HepG2 (cell line): Measurements from ENCODE around the gene CCT7. TPM values are rescaled to one million over a fixed set of nuclear protein-coding genes. Genes with fewer than 3 reads are reported as not detected.

Source experiments
- ATAC-seq: fragments of 200-7000 bp; cut with Tn5 transposase; 3 replicates; pipeline ENCODE4 v1.9.1; 2020; ENCODE audit warnings: mild to moderate bottlenecking, moderate library complexity
- BruUV-seq: library from RNA; stranded (reverse); fragments of 400-500 nt; replicated peaks from 2 replicates; lab custom pipeline; 2021; lab: Mats Ljungman, UMichigan
- CTCF ChIA-PET: fragments of 300-600 bp; formaldehyde crosslinking; extraction: SDS; loops from one replicate; lab custom pipeline; 2021; ENCODE audit warnings: low total read pairs, inconsistent platforms, low intra/inter-chr PET ratio; lab: Yijun Ruan, JAX
- POLR2A ChIA-PET: fragments of 350-600 bp; sonication (Branson Sonifier 250); formaldehyde crosslinking; loops from one replicate; lab custom pipeline; 2020; ENCODE audit warnings: antibody characterized with exemption, inconsistent platforms; lab: Yijun Ruan, JAX
- DNase-seq: peaks from one replicate; pipeline ENCODE4 v3.0.0-alpha.2; 2015; ENCODE audit warnings: low spot score
- FAIRE-seq: peaks from 3 replicates; lab custom pipeline; 2011; peaks lifted over from hg19 to GRCh38; lab: Jason Lieb, UNC
- H2AFZ ChIP-seq: one replicate; pipeline ENCODE4 v1.6.1; 2011; ENCODE audit warnings: low read length, inconsistent platforms
- H3K27ac ChIP-seq: fragments of 300-600 bp; 3 replicates; pipeline ENCODE4 v1.8.0; 2011; ENCODE audit warnings: mixed run types, mild to moderate bottlenecking, mixed read lengths, low read length, inconsistent platforms; ENCODE audit not compliant: insufficient read depth; ENCODE audit errors: extremely low read length
- H3K27me3 ChIP-seq, 2 experiments: fragments of 200-600 bp in 1 of 2; 2 replicates in 1 of 2; 3 replicates in 1 of 2; pipeline versions ENCODE4 v1.6.0 to v1.8.0; 2011; ENCODE audit warnings: low read length in 2 of 2, mild to moderate bottlenecking in 2 of 2, moderate library complexity in 2 of 2, inconsistent platforms in 1 of 2; ENCODE audit not compliant: insufficient read depth in 2 of 2, control insufficient read depth in 1 of 2
- H3K36me3 ChIP-seq, 2 experiments: fragments of 200-600 bp in 1 of 2; replicated peaks in 1 of 2; 2 replicates in 1 of 2; 3 replicates in 1 of 2; pipeline versions ENCODE4 v1.5.1 to v1.8.0; 2011; ENCODE audit warnings: low read length in 2 of 2, inconsistent platforms in 1 of 2; ENCODE audit not compliant: insufficient read depth in 2 of 2, control insufficient read depth in 1 of 2
- H3K4me1 ChIP-seq: 2 replicates; pipeline ENCODE4 v1.5.1; 2012; ENCODE audit warnings: low read length, inconsistent platforms; ENCODE audit not compliant: insufficient read depth
- H3K4me2 ChIP-seq: 2 replicates; pipeline ENCODE4 v1.6.0; 2011; ENCODE audit warnings: low read depth, low read length, inconsistent platforms
- H3K4me3 ChIP-seq, 3 experiments: fragments of 200-600 bp in 1 of 3; sonication (generic), shearing (Covaris generic) in 1 of 3; replicated peaks in 1 of 3; 2 replicates each; pipeline ENCODE4 v1.5.1; 2011 to 2016; ENCODE audit warnings: low read length in 3 of 3, inconsistent platforms in 2 of 3, low read depth in 2 of 3, mild to moderate bottlenecking in 2 of 3, control low read depth in 1 of 3, mixed read lengths in 1 of 3; ENCODE audit not compliant: insufficient read depth in 1 of 3
- H3K79me2 ChIP-seq: one replicate; pipeline ENCODE4 v1.6.1; 2011; ENCODE audit warnings: low read length, inconsistent platforms; ENCODE audit not compliant: insufficient read depth
- H3K9ac ChIP-seq: 2 replicates; pipeline ENCODE4 v1.6.0; 2011; ENCODE audit warnings: mild to moderate bottlenecking, low read depth, low read length, inconsistent platforms; ENCODE audit not compliant: insufficient read depth
- H3K9me3 ChIP-seq: 2 replicates; pipeline ENCODE4 v1.5.1; 2012; ENCODE audit warnings: mild to moderate bottlenecking, low read length
- H4K20me1 ChIP-seq: 2 replicates; pipeline ENCODE4 v1.6.0; 2011; ENCODE audit warnings: inconsistent platforms, mild to moderate bottlenecking, low read length, moderate library complexity; ENCODE audit not compliant: insufficient read depth
- CREM ChIP-seq, 2 experiments: sonication (generic) in 1 of 2; formaldehyde crosslinking in 1 of 2; IDR thresholded peaks; 2 replicates each; pipeline versions ENCODE4 v1.4.0 to v1.6.1; 2016 to 2020; ENCODE audit warnings: antibody characterized with exemption in 1 of 2, mild to moderate bottlenecking in 1 of 2, missing genetic modification reagents in 1 of 2
- ETS1 ChIP-seq: sonication (generic); formaldehyde crosslinking; IDR thresholded peaks from 2 replicates; pipeline ENCODE4 v1.4.0; 2020; ENCODE audit warnings: missing genetic modification reagents
- ETV6 ChIP-seq: sonication (generic); formaldehyde crosslinking; conservative IDR thresholded peaks from 2 replicates; pipeline ENCODE4 v1.4.0; 2020; ENCODE audit warnings: missing genetic modification reagents
- GABPA ChIP-seq, 2 experiments: IDR thresholded peaks; 2 replicates each; pipeline ENCODE4 v1.6.1; 2011 to 2016; ENCODE audit warnings: low read depth in 2 of 2, low read length in 1 of 2, missing biosample characterization in 1 of 2, missing genetic modification characterization in 1 of 2
- MXI1 ChIP-seq: IDR thresholded peaks from 3 replicates; pipeline ENCODE4 v1.6.1; 2012; ENCODE audit warnings: low read depth, low read length, inconsistent platforms, borderline replicate concordance
- PHF21A ChIP-seq: sonication (generic); formaldehyde crosslinking; IDR thresholded peaks from 2 replicates; pipeline ENCODE4 v1.5.0; 2020; ENCODE audit warnings: mild to moderate bottlenecking, missing genetic modification reagents
- RFX1 ChIP-seq: fragments of 450-650 bp; IDR thresholded peaks from 2 replicates; pipeline ENCODE4 v1.6.1; 2017
- SALL1 ChIP-seq: sonication (generic); formaldehyde crosslinking; IDR thresholded peaks from 2 replicates; pipeline ENCODE4 v1.8.0; 2022; ENCODE audit warnings: mild to moderate bottlenecking, missing genetic modification reagents
- TFAP4 ChIP-seq: sonication (generic); IDR thresholded peaks from 2 replicates; pipeline ENCODE4 v1.6.1; 2016; ENCODE audit warnings: low read depth, borderline replicate concordance
- ZBTB14 ChIP-seq: sonication (generic); formaldehyde crosslinking; IDR thresholded peaks from 2 replicates; pipeline ENCODE4 v1.4.0; 2020; ENCODE audit warnings: missing genetic modification reagents
- ZBTB7A ChIP-seq: sonication (generic); formaldehyde crosslinking; IDR thresholded peaks from 2 replicates; pipeline ENCODE4 v1.8.0; 2022; ENCODE audit warnings: mild to moderate bottlenecking, missing genetic modification reagents
- ZFP90 ChIP-seq: sonication (generic); formaldehyde crosslinking; IDR thresholded peaks from 2 replicates; pipeline ENCODE4 v1.8.0; 2022; ENCODE audit warnings: missing genetic modification reagents, mild to moderate bottlenecking, inconsistent platforms, borderline replicate concordance
- ZNF12 ChIP-seq: sonication (generic); formaldehyde crosslinking; IDR thresholded peaks from 2 replicates; pipeline ENCODE4 v1.5.0; 2020; ENCODE audit warnings: missing genetic modification reagents
- ZNF567 ChIP-seq: sonication (generic); formaldehyde crosslinking; IDR thresholded peaks from 2 replicates; pipeline ENCODE4 v1.8.1; 2023; ENCODE audit warnings: mild to moderate bottlenecking, missing genetic modification reagents, borderline replicate concordance
- ZNF773 ChIP-seq: sonication (generic); formaldehyde crosslinking; IDR thresholded peaks from 2 replicates; pipeline ENCODE4 v1.4.0; 2020; ENCODE audit warnings: missing genetic modification reagents, borderline replicate concordance
- ZSCAN20 ChIP-seq: sonication (generic); formaldehyde crosslinking; IDR thresholded peaks from 2 replicates; pipeline ENCODE4 v1.4.0; 2020; ENCODE audit warnings: missing genetic modification reagents, mild to moderate bottlenecking, borderline replicate concordance
- in situ Hi-C: cut with HindIII; loops from 2 replicates; pipeline ENCODE4 v1.10.0; 2017; ENCODE audit warnings: low pct_unique_long_range_greater_than_20kb; ENCODE audit not compliant: extremely low pct_ligation_motif_present
- intact Hi-C: fragments of 100-400 bp; cut with micrococcal nuclease; formaldehyde crosslinking; loops from one replicate; pipeline ENCODE4 v1.10.0; 2022; ENCODE audit not compliant: unreplicated experiment
- polyA plus RNA-seq, 8 experiments: library from polyadenylated mRNA; depleted of rRNA in 3 of 8; stranded (reverse) in 7 of 8; unstranded in 1 of 8; fragments of >200 nt; fragmentation: Illumina TruSeq in 4 of 8; extraction: Trizol in 4 of 8; gene quantifications; 2 replicates each; pipeline versions ENCODE4 v1.2.1 to v1.2.3, GENCODE V29; 2011 to 2016; ENCODE audit warnings: low read depth in 4 of 8, missing spikeins in 1 of 8, mixed read lengths in 1 of 8; ENCODE audit not compliant: insufficient read depth in 1 of 8
- total RNA-seq, 5 experiments: library from RNA; depleted of rRNA; stranded (reverse); fragments of >200 nt; fragmentation: Illumina TruSeq; extraction: Trizol; gene quantifications; 2 replicates each; pipeline ENCODE4 v1.2.3, GENCODE V29; 2016; ENCODE audit warnings: low read depth in 1 of 5
- TF ChIP-seq, protein P1 (sequence below): IDR thresholded peaks from 2 replicates; pipeline ENCODE4 v1.6.1; 2012; ENCODE audit warnings: low read length, improper control_type of control experiment
- TF ChIP-seq, protein P2 (sequence below): sonication (generic); formaldehyde crosslinking; IDR thresholded peaks from 2 replicates; pipeline ENCODE4 v1.5.0; 2020; ENCODE audit warnings: missing genetic modification reagents

The CCT7 gene
- total and polyA plus RNA-seq, 2 of the 13 experiments (the other 11 are each of a cell fraction or from before 2014, with no cell fraction given) = 347 to 517 TPM

DNA sequence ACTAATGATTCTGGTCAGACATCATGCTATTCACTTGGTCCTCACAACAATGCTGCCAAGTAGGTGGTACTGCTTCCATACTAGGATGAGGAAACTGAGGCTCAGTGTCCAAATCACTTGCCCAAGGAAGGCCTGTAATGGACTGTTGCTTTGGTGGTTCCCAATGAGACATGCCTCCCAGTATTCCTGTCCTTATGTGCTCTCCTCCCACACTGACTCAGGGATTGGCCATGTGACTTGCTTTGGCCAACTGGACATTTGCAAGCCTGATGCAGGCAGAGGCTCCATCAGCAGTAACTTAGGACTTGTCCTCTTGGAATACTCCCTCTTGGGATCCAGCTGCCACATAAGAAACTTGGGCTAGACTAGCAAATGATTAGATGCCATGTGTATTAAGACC lies 47.1 kb downstream of the CCT7 start:
- no TSS peak for BruUV-seq
- Histone ChIP-seq H3K9ac (no peak overlapping the region), H2AFZ (no peak overlapping the region), H3K27me3 (no peaks in the 10 kb centered on the region; a peak in 1 of 5 replicates), H3K79me2 (peaks cover 8% of the 10 kb centered on the region), H3K36me3 (no peaks in the 10 kb centered on the region; a peak in 2 of 5 replicates), H3K4me2 (no peak overlapping the region), H3K4me3 (no peak overlapping the region), H3K9me3 (no peaks in the 10 kb centered on the region), H3K27ac (no peak overlapping the region), H3K4me1 (peaks cover 25% of the 10 kb centered on the region), H4K20me1 (no peaks in the 10 kb centered on the region)
- DNase-seq (no peak), ATAC-seq (no peak), FAIRE-seq (no peak)
- intact Hi-C loops (loop anchor here (5.0 kb wide), 1 partner anchor 49 kb away; the partner anchor contains the start of genes CCT7 and PRADC1), in situ Hi-C loops (no loop called here)
- POLR2A ChIA-PET = interaction anchor here (1.1 kb wide), 1 partner anchor 47 kb away, joined by 3 read pairs; the partner anchor contains the start of gene CCT7
- CTCF ChIA-PET = no interaction called here
- TF ChIP-seq ETS1 (CRISPR knock-in tag) (no peak), ZNF12 (CRISPR knock-in tag) (no peak), ZBTB14 (CRISPR knock-in tag) (no peak), PHF21A (no peak), ZNF773 (CRISPR knock-in tag) (no peak), ZSCAN20 (no peak), SALL1 (CRISPR knock-in tag) (no peak), GABPA (IDR thresholded peaks at IDR 0.05; ENCODE audit: low read depth, low read length) (no peak), GABPA (CRISPR knock-in tag; IDR thresholded peaks at IDR 0.05; ENCODE audit: low read depth) (no peak), ZNF567 (CRISPR knock-in tag) (no peak), MXI1 (no peak), TFAP4 (no peak), CREM (IDR thresholded peaks at IDR 0.05) (no peak), CREM (CRISPR knock-in tag; IDR thresholded peaks at IDR 0.05) (no peak), RFX1 (no peak), ETV6 (CRISPR knock-in tag) (no peak), ZBTB7A (CRISPR knock-in tag) (no peak), ZFP90 (CRISPR knock-in tag) (no peak)
- TF ChIP-seq, protein P1, sequence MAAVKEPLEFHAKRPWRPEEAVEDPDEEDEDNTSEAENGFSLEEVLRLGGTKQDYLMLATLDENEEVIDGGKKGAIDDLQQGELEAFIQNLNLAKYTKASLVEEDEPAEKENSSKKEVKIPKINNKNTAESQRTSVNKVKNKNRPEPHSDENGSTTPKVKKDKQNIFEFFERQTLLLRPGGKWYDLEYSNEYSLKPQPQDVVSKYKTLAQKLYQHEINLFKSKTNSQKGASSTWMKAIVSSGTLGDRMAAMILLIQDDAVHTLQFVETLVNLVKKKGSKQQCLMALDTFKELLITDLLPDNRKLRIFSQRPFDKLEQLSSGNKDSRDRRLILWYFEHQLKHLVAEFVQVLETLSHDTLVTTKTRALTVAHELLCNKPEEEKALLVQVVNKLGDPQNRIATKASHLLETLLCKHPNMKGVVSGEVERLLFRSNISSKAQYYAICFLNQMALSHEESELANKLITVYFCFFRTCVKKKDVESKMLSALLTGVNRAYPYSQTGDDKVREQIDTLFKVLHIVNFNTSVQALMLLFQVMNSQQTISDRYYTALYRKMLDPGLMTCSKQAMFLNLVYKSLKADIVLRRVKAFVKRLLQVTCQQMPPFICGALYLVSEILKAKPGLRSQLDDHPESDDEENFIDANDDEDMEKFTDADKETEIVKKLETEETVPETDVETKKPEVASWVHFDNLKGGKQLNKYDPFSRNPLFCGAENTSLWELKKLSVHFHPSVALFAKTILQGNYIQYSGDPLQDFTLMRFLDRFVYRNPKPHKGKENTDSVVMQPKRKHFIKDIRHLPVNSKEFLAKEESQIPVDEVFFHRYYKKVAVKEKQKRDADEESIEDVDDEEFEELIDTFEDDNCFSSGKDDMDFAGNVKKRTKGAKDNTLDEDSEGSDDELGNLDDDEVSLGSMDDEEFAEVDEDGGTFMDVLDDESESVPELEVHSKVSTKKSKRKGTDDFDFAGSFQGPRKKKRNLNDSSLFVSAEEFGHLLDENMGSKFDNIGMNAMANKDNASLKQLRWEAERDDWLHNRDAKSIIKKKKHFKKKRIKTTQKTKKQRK = no peak
- TF ChIP-seq, protein P2, sequence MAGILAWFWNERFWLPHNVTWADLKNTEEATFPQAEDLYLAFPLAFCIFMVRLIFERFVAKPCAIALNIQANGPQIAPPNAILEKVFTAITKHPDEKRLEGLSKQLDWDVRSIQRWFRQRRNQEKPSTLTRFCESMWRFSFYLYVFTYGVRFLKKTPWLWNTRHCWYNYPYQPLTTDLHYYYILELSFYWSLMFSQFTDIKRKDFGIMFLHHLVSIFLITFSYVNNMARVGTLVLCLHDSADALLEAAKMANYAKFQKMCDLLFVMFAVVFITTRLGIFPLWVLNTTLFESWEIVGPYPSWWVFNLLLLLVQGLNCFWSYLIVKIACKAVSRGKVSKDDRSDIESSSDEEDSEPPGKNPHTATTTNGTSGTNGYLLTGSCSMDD (CRISPR knock-in tag) = no peak
